ENCODE data around the gene MPI. TPM values are rescaled to one million over a fixed set of nuclear protein-coding genes. Genes with fewer than 3 reads are reported as not detected.
"Not testable (repeated sequence)": the region's sequence is repeated elsewhere in the genome, so short reads cannot be mapped to it uniquely, and the experiment has no call there.

MPI gene
- total and polyA plus RNA-seq, 5 experiments from 2014 or later = 74.3 to 85.6 (median 80.5) TPM

GRCh38 chr15:74894383-74894782 lies 4.5 kb downstream of the MPI start:
- Mint-ChIP-seq H3K4me1 (peaks cover 18 to 49% (median 46%) of the 10 kb centered on the region in 4 donors), H3K36me3 (peaks cover 6 to 21% (median 6%) of the 10 kb centered on the region in 3 donors), H3K27ac (peak overlapping the region in 6 of 10 donors; percentile 3 to 99 (median 86))
- POLR2A ChIA-PET = interaction anchor here (0.7 to 2.9 kb wide), 10 partner anchors 10 to 307 kb away, joined by 3 to 28 read pairs (median 10); partner anchors contain the start of genes COX5A, FAM219B, SCAMP2 and ULK3
- ATAC-seq, DNase-seq, H3K4me3 Mint-ChIP-seq, H3K27me3 Mint-ChIP-seq, H3K9me3 Mint-ChIP-seq: not testable (repeated sequence)

GRCh38 chr15:74895830-74896229 lies 6.0 kb downstream of the MPI start:
- peaks cover 6 to 29% (median 8%) of the 10 kb centered on the region in 3 donors for H3K36me3 Mint-ChIP-seq
- no peaks in the 10 kb centered on the region for H3K27me3 Mint-ChIP-seq
- H3K27ac Mint-ChIP-seq = peak overlapping the region in 9 of 10 donors; percentile 41 to 87 (median 67)
- peaks cover 10 to 39% (median 33%) of the 10 kb centered on the region in 4 donors for H3K4me1 Mint-ChIP-seq
- ATAC-seq (no peak), DNase-seq (no peak)
- no peak overlapping the region for H3K4me3 Mint-ChIP-seq
- POLR2A ChIA-PET = interaction anchor here (1.0 to 3.4 kb wide), 3 partner anchors 10 to 118 kb away, joined by 3 to 17 read pairs (median 5); partner anchors contain the start of gene FAM219B
- no peaks in the 10 kb centered on the region for H3K9me3 Mint-ChIP-seq

- H3K36me3 Mint-ChIP-seq = peaks cover 6 to 31% (median 9%) of the 10 kb centered on the region in 3 donors
- ATAC-seq = no peak
These were observed 6.5 kb downstream of the MPI start for GRCh38 chr15:74896316-74896715.

GRCh38 chr15:74897300-74897701 lies 7.5 kb downstream of the MPI start:
- Mint-ChIP-seq H3K27ac (peak overlapping the region in 8 of 10 donors; percentile 19 to 85 (median 48)), H3K36me3 (peaks cover 6 to 31% (median 9%) of the 10 kb centered on the region in 3 donors), H3K4me1 (peaks cover 13 to 41% (median 33%) of the 10 kb centered on the region in 4 donors), H3K4me3 (no peak overlapping the region), H3K9me3 (no peaks in the 10 kb centered on the region), H3K27me3 (no peaks in the 10 kb centered on the region)
- DNase-seq (no peak), ATAC-seq (no peak)
- POLR2A ChIA-PET = interaction anchor here (0.6 to 3.4 kb wide), 7 partner anchors 9 to 54 kb away, joined by 3 to 17 read pairs (median 4); partner anchors contain the start of genes FAM219B and ULK3

More at GRCh38 chr15:74896316-74896715, 6.5 kb downstream of the MPI start:
- peak overlapping the region in 2 of 10 donors; percentile 9 to 38 for H3K27ac Mint-ChIP-seq
- H3K4me3 Mint-ChIP-seq = no peak overlapping the region
- no peak for DNase-seq
- POLR2A ChIA-PET = interaction anchor here (1.0 to 3.4 kb wide), 5 partner anchors 10 to 119 kb away, joined by 3 to 17 read pairs (median 5); partner anchors contain the start of gene FAM219B
- no peaks in the 10 kb centered on the region for H3K27me3 Mint-ChIP-seq
- no peaks in the 10 kb centered on the region for H3K9me3 Mint-ChIP-seq
- peaks cover 10 to 37% (median 31%) of the 10 kb centered on the region in 4 donors for H3K4me1 Mint-ChIP-seq

GRCh38 chr15:74901612-74902063 lies 11.8 kb downstream of the MPI start:
- H3K36me3 Mint-ChIP-seq = peaks cover 0 to 42% (median 5%) of the 10 kb centered on the region in 3 donors
- POLR2A ChIA-PET = interaction anchor here (0.7 to 2.2 kb wide), 16 partner anchors 8 to 131 kb away, joined by 3 to 14 read pairs (median 5); partner anchors contain the start of genes COX5A, MPI and ULK3
- DNase-seq = peak in 9 of 10 donors; percentile 29 to 75 (median 64)
- ATAC-seq = peak; percentile 33 to 48
- no peak overlapping the region for H3K4me3 Mint-ChIP-seq
- H3K9me3 Mint-ChIP-seq = no peaks in the 10 kb centered on the region
- no peaks in the 10 kb centered on the region for H3K27me3 Mint-ChIP-seq
- peaks cover 23 to 43% (median 38%) of the 10 kb centered on the region in 4 donors for H3K4me1 Mint-ChIP-seq
- peak overlapping the region in 9 of 10 donors; percentile 37 to 85 (median 73) for H3K27ac Mint-ChIP-seq

GRCh38 chr15:74902295-74903075 lies 12.6 kb downstream of the MPI start:
- DNase-seq (no peak), ATAC-seq (no peak)
- Mint-ChIP-seq H3K4me1 (peaks cover 26 to 50% (median 46%) of the 10 kb centered on the region in 4 donors), H3K27ac (peak overlapping the region in 9 of 10 donors; percentile 43 to 85 (median 75)), H3K9me3 (no peaks in the 10 kb centered on the region), H3K4me3 (no peak overlapping the region), H3K27me3 (no peaks in the 10 kb centered on the region), H3K36me3 (peaks cover 0 to 39% (median 5%) of the 10 kb centered on the region in 3 donors)
- POLR2A ChIA-PET = interaction anchor here (0.7 to 2.2 kb wide), 15 partner anchors 8 to 132 kb away, joined by 3 to 14 read pairs (median 5); partner anchors contain the start of genes COX5A, MPI and ULK3

GRCh38 chr15:74903676-74904075 lies 13.8 kb downstream of the MPI start:
- Mint-ChIP-seq H3K9me3 (no peaks in the 10 kb centered on the region), H3K4me1 (peaks cover 26 to 54% (median 50%) of the 10 kb centered on the region in 4 donors), H3K27me3 (no peaks in the 10 kb centered on the region), H3K4me3 (peak overlapping the region in 2 of 10 donors; percentile 1 to 16), H3K27ac (peak overlapping the region in 7 of 10 donors; percentile 22 to 88 (median 74)), H3K36me3 (peaks cover 0 to 34% (median 5%) of the 10 kb centered on the region in 3 donors)
- no peak for DNase-seq
- ATAC-seq = no peak
- POLR2A ChIA-PET = interaction anchor here (0.7 to 1.7 kb wide), 7 partner anchors 9 to 123 kb away, joined by 3 to 10 read pairs (median 4); partner anchors contain the start of gene MPI

GRCh38 chr15:74904190-74904805 lies 14.5 kb downstream of the MPI start:
- Mint-ChIP-seq H3K27ac (peak overlapping the region in 9 of 10 donors; percentile 41 to 88 (median 78)), H3K27me3 (no peaks in the 10 kb centered on the region), H3K4me3 (peak overlapping the region in 7 of 10 donors; percentile 3 to 99 (median 43)), H3K4me1 (peaks cover 26 to 54% (median 50%) of the 10 kb centered on the region in 4 donors), H3K36me3 (peaks cover 0 to 32% (median 5%) of the 10 kb centered on the region in 3 donors), H3K9me3 (no peaks in the 10 kb centered on the region)
- DNase-seq = no peak
- no peak for ATAC-seq
- POLR2A ChIA-PET = interaction anchor here (0.5 to 1.7 kb wide), 8 partner anchors 8 to 124 kb away, joined by 3 to 10 read pairs (median 4); partner anchors contain the start of gene MPI

GRCh38 chr15:74906067-74906449 lies 16.2 kb downstream of the MPI start:
- no peaks in the 10 kb centered on the region for H3K27me3 Mint-ChIP-seq
- DNase-seq (peak in 1 of 10 donors; percentile 20), ATAC-seq (peak; percentile 46 to 56)
- POLR2A ChIA-PET = interaction anchor here (0.8 to 4.7 kb wide), 16 partner anchors 9 to 290 kb away, joined by 3 to 28 read pairs (median 4); partner anchors contain the start of genes CLK3, COX5A, MPI and RPP25
- H3K9me3 Mint-ChIP-seq = no peaks in the 10 kb centered on the region
- peak overlapping the region; percentile 86 to 99 (median 92) for H3K4me3 Mint-ChIP-seq
- peak overlapping the region; percentile 73 to 96 (median 84) for H3K27ac Mint-ChIP-seq
- H3K4me1 Mint-ChIP-seq = peaks cover 25 to 50% (median 47%) of the 10 kb centered on the region in 4 donors
- peaks cover 0 to 22% (median 2%) of the 10 kb centered on the region in 3 donors for H3K36me3 Mint-ChIP-seq

- POLR2A ChIA-PET = interaction anchor here (0.6 to 4.7 kb wide), 19 partner anchors 10 to 291 kb away, joined by 3 to 28 read pairs (median 3); partner anchors contain the start of genes CLK3, COX5A, MPI and RPP25
- Mint-ChIP-seq H3K36me3 (peaks cover 0 to 21% (median 3%) of the 10 kb centered on the region in 3 donors), H3K27me3 (no peaks in the 10 kb centered on the region), H3K4me3 (peak within 1 kb of the TSS; percentile 94 to 99 (median 98)), H3K9me3 (no peaks in the 10 kb centered on the region), H3K4me1 (peaks cover 24 to 46% (median 42%) of the 10 kb centered on the region in 4 donors), H3K27ac (peak within 1 kb of the TSS; percentile 93 to 99 (median 97))
- peak; percentile 79 to 83 for ATAC-seq
- peak; percentile 37 to 85 (median 66) for DNase-seq
These were observed 16.8 kb downstream of the MPI start, which contains the start of gene FAM219B for GRCh38 chr15:74906450-74907162. Gene FAM219B, minus strand, starts transcription at chr15:74906851. Its CDS starts 51 bp downstream, at chr15:74906800.
